GM13977 (cell line): ENCODE results near the gene COL2A1.

Experiments used
- DNase-seq: peaks from one replicate; pipeline ENCODE4 v3.0.0; 2012; ENCODE audit warnings: low spot score
- in situ Hi-C: fragments of 300-500 bp; cut with MboI; formaldehyde crosslinking; loops from one replicate; pipeline ENCODE4 v1.12.0; 2022; ENCODE audit warnings: low sequenced_read_pairs, low pct_unique_long_range_greater_than_20kb, mixed read lengths, inconsistent platforms; ENCODE audit not compliant: unreplicated experiment
- TF ChIP-seq, protein P1 (sequence below): IDR thresholded peaks from 2 replicates; pipeline ENCODE4 v1.5.1; 2012; ENCODE audit warnings: mild to moderate bottlenecking, control low read depth; ENCODE audit not compliant: insufficient read depth; ENCODE audit errors: extremely low read depth, missing control alignments

The COL2A1 gene

DNA sequence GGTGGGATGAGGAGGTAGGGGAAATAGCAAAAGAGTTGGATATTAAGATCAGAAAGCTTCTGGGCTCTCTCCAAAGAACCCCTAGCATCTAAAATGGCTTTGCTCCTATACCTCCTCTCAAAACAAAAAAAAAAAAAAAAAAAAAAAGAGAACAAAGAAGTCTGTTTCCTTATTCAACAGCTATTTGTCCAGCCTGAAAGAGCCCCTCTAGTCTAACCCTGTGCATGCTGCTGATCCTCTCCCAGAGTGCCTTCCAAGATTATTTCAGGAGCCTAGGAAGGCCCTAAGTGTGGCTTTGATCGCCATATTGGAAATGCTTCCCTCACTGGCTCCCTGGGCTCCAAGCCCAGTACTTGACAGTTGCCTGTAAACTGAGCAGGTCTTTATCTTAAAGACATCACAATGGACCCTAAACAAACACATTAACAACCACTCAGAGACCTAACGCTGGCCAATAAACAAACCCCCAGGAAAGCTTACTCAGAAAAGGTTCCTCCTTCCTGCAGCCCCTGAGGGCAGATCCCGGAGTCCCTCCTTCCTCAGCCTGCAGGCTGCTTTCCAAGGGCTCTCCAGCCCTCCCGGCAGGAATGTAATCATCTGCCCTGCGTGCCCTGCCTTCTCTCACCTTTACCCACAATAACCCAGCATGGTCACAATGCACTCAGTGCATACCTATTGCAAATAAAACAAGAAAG, 17.4 kb upstream of the COL2A1 start:
- DNase-seq = no peak
- in situ Hi-C loops = no loop called here
- TF ChIP-seq, protein P1, sequence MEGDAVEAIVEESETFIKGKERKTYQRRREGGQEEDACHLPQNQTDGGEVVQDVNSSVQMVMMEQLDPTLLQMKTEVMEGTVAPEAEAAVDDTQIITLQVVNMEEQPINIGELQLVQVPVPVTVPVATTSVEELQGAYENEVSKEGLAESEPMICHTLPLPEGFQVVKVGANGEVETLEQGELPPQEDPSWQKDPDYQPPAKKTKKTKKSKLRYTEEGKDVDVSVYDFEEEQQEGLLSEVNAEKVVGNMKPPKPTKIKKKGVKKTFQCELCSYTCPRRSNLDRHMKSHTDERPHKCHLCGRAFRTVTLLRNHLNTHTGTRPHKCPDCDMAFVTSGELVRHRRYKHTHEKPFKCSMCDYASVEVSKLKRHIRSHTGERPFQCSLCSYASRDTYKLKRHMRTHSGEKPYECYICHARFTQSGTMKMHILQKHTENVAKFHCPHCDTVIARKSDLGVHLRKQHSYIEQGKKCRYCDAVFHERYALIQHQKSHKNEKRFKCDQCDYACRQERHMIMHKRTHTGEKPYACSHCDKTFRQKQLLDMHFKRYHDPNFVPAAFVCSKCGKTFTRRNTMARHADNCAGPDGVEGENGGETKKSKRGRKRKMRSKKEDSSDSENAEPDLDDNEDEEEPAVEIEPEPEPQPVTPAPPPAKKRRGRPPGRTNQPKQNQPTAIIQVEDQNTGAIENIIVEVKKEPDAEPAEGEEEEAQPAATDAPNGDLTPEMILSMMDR = no peak

- TF ChIP-seq, protein P1 = no peak
- DNase-seq = no peak
- in situ Hi-C loops = no loop called here
Observed at GRCh38 chr12:48019639-48020265, 15.5 kb upstream of the COL2A1 start.

- DNase-seq = no peak
- in situ Hi-C loops = no loop called here
- TF ChIP-seq, protein P1 = no peak
Observed at GRCh38 chr12:48018618-48018995, 14.3 kb upstream of the COL2A1 start.

- TF ChIP-seq, protein P1 = no peak
- in situ Hi-C loops = no loop called here
- DNase-seq = no peak
Observed at GRCh38 chr12:48017921-48018617, 13.8 kb upstream of the COL2A1 start.

- DNase-seq = no peak
- TF ChIP-seq, protein P1 = no peak
- in situ Hi-C loops = no loop called here
Observed at GRCh38 chr12:48017496-48017895, 13.2 kb upstream of the COL2A1 start.

DNA sequence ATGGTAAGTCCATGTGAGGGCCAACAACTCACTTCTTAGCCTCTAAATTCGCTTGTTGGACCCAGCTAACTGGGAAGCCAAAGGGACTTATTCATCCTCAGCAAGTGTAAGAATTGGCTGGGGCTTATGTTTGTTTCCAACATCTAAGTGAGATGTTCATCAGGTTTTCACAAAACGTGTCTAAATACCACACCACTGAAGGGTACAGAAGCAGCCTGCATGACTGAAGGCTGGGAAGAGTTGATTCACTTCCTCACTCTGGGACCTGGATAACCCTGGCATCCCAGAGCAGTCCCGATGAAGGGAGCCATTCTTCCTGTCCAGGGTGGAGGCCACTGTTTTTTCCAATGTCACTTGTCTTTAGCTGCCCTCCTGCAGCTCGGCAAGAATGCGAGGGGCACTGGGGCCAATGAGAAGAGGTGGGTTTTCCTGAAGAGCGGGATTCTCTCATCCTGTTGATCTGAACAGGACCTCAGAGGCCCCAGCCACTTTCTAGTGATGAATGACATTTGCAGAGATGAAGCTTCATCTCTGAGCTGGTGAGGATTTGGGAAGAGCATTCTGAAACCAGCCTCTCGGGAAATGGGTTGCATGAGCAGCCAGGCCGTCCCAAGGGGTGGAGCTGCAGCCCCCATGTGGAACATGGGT, 12.2 kb upstream of the COL2A1 start:
- no peak for DNase-seq
- TF ChIP-seq, protein P1 = no peak
- in situ Hi-C loops = no loop called here
